HepG2 (cell line): Measurements from ENCODE around the gene EPO. TPM values are rescaled to one million over a fixed set of nuclear protein-coding genes. Genes with fewer than 3 reads are reported as not detected.

Experiments used
- ATAC-seq: fragments of 200-7000 bp; cut with Tn5 transposase; 3 replicates; pipeline ENCODE4 v1.9.1; 2020; ENCODE audit warnings: mild to moderate bottlenecking, moderate library complexity
- BruUV-seq: library from RNA; stranded (reverse); fragments of 400-500 nt; replicated peaks from 2 replicates; lab custom pipeline; 2021; lab: Mats Ljungman, UMichigan
- CTCF ChIA-PET: fragments of 300-600 bp; formaldehyde crosslinking; extraction: SDS; loops from one replicate; lab custom pipeline; 2021; ENCODE audit warnings: low total read pairs, inconsistent platforms, low intra/inter-chr PET ratio; lab: Yijun Ruan, JAX
- POLR2A ChIA-PET: fragments of 350-600 bp; sonication (Branson Sonifier 250); formaldehyde crosslinking; loops from one replicate; lab custom pipeline; 2020; ENCODE audit warnings: antibody characterized with exemption, inconsistent platforms; lab: Yijun Ruan, JAX
- DNase-seq: peaks from one replicate; pipeline ENCODE4 v3.0.0-alpha.2; 2015; ENCODE audit warnings: low spot score
- FAIRE-seq: peaks from 3 replicates; lab custom pipeline; 2011; peaks lifted over from hg19 to GRCh38; lab: Jason Lieb, UNC
- H2AFZ ChIP-seq: one replicate; pipeline ENCODE4 v1.6.1; 2011; ENCODE audit warnings: low read length, inconsistent platforms
- H3K27ac ChIP-seq: fragments of 300-600 bp; 3 replicates; pipeline ENCODE4 v1.8.0; 2011; ENCODE audit warnings: mixed run types, mild to moderate bottlenecking, mixed read lengths, low read length, inconsistent platforms; ENCODE audit not compliant: insufficient read depth; ENCODE audit errors: extremely low read length
- H3K27me3 ChIP-seq, 2 experiments: fragments of 200-600 bp in 1 of 2; 2 replicates in 1 of 2; 3 replicates in 1 of 2; pipeline versions ENCODE4 v1.6.0 to v1.8.0; 2011; ENCODE audit warnings: low read length in 2 of 2, mild to moderate bottlenecking in 2 of 2, moderate library complexity in 2 of 2, inconsistent platforms in 1 of 2; ENCODE audit not compliant: insufficient read depth in 2 of 2, control insufficient read depth in 1 of 2
- H3K36me3 ChIP-seq, 2 experiments: fragments of 200-600 bp in 1 of 2; replicated peaks in 1 of 2; 2 replicates in 1 of 2; 3 replicates in 1 of 2; pipeline versions ENCODE4 v1.5.1 to v1.8.0; 2011; ENCODE audit warnings: low read length in 2 of 2, inconsistent platforms in 1 of 2; ENCODE audit not compliant: insufficient read depth in 2 of 2, control insufficient read depth in 1 of 2
- H3K4me1 ChIP-seq: 2 replicates; pipeline ENCODE4 v1.5.1; 2012; ENCODE audit warnings: low read length, inconsistent platforms; ENCODE audit not compliant: insufficient read depth
- H3K4me2 ChIP-seq: 2 replicates; pipeline ENCODE4 v1.6.0; 2011; ENCODE audit warnings: low read depth, low read length, inconsistent platforms
- H3K4me3 ChIP-seq, 3 experiments: fragments of 200-600 bp in 1 of 3; sonication (generic), shearing (Covaris generic) in 1 of 3; replicated peaks in 1 of 3; 2 replicates each; pipeline ENCODE4 v1.5.1; 2011 to 2016; ENCODE audit warnings: low read length in 3 of 3, inconsistent platforms in 2 of 3, low read depth in 2 of 3, mild to moderate bottlenecking in 2 of 3, control low read depth in 1 of 3, mixed read lengths in 1 of 3; ENCODE audit not compliant: insufficient read depth in 1 of 3
- H3K79me2 ChIP-seq: one replicate; pipeline ENCODE4 v1.6.1; 2011; ENCODE audit warnings: low read length, inconsistent platforms; ENCODE audit not compliant: insufficient read depth
- H3K9ac ChIP-seq: 2 replicates; pipeline ENCODE4 v1.6.0; 2011; ENCODE audit warnings: mild to moderate bottlenecking, low read depth, low read length, inconsistent platforms; ENCODE audit not compliant: insufficient read depth
- H3K9me3 ChIP-seq: 2 replicates; pipeline ENCODE4 v1.5.1; 2012; ENCODE audit warnings: mild to moderate bottlenecking, low read length
- H4K20me1 ChIP-seq: 2 replicates; pipeline ENCODE4 v1.6.0; 2011; ENCODE audit warnings: inconsistent platforms, mild to moderate bottlenecking, low read length, moderate library complexity; ENCODE audit not compliant: insufficient read depth
- AHR ChIP-seq: IDR thresholded peaks from 2 replicates; pipeline ENCODE4 v1.6.1; 2018; ENCODE audit warnings: missing genetic modification reagents, missing compliant biosample characterization
- CENPT ChIP-seq: sonication (generic); formaldehyde crosslinking; IDR thresholded peaks from 2 replicates; pipeline ENCODE4 v1.8.0; 2022; ENCODE audit warnings: low read depth, mild to moderate bottlenecking, moderate library complexity, missing genetic modification reagents
- ELF1 ChIP-seq: sonication (generic); formaldehyde crosslinking; IDR thresholded peaks from 2 replicates; pipeline ENCODE4 v1.4.0; 2020; ENCODE audit warnings: missing genetic modification reagents
- MAFF ChIP-seq: IDR thresholded peaks from 2 replicates; pipeline ENCODE4 v1.6.1; 2011; ENCODE audit warnings: low read depth, low read length, improper control_type of control experiment
- MAFK ChIP-seq, 2 experiments: IDR thresholded peaks in 1 of 2; conservative IDR thresholded peaks in 1 of 2; 2 replicates each; pipeline ENCODE4 v1.6.1; 2011; ENCODE audit warnings: improper control_type of control experiment in 2 of 2, low read length in 2 of 2
- NCOR1 ChIP-seq: fragments of 200-600 bp; sonication (generic); IDR thresholded peaks from 2 replicates; pipeline ENCODE4 v1.7.0; 2017; ENCODE audit warnings: antibody characterized with exemption, low read length, borderline replicate concordance
- REL ChIP-seq: sonication (generic); formaldehyde crosslinking; conservative IDR thresholded peaks from 2 replicates; pipeline ENCODE4 v1.8.0; 2022; ENCODE audit warnings: mild to moderate bottlenecking, missing genetic modification reagents, moderate library complexity
- ZBTB21 ChIP-seq: sonication (generic); formaldehyde crosslinking; IDR thresholded peaks from 2 replicates; pipeline ENCODE4 v1.4.0; 2020; ENCODE audit warnings: missing genetic modification reagents
- ZFYVE20 ChIP-seq: sonication (generic); formaldehyde crosslinking; IDR thresholded peaks from 2 replicates; pipeline ENCODE4 v1.8.0; 2023; ENCODE audit warnings: low read depth, mild to moderate bottlenecking, moderate library complexity, missing genetic modification reagents, borderline replicate concordance
- WGBS: methylation state at CpG from one replicate; pipeline ENCODE4 v1.1.6; 2017; ENCODE audit warnings: low lambda C conversion rate; 5-methylcytosine and 5-hydroxymethylcytosine counted together
- in situ Hi-C: cut with HindIII; loops from 2 replicates; pipeline ENCODE4 v1.10.0; 2017; ENCODE audit warnings: low pct_unique_long_range_greater_than_20kb; ENCODE audit not compliant: extremely low pct_ligation_motif_present
- intact Hi-C: fragments of 100-400 bp; cut with micrococcal nuclease; formaldehyde crosslinking; loops from one replicate; pipeline ENCODE4 v1.10.0; 2022; ENCODE audit not compliant: unreplicated experiment
- polyA plus RNA-seq, 8 experiments: library from polyadenylated mRNA; depleted of rRNA in 3 of 8; stranded (reverse) in 7 of 8; unstranded in 1 of 8; fragments of >200 nt; fragmentation: Illumina TruSeq in 4 of 8; extraction: Trizol in 4 of 8; gene quantifications; 2 replicates each; pipeline versions ENCODE4 v1.2.1 to v1.2.3, GENCODE V29; 2011 to 2016; ENCODE audit warnings: low read depth in 4 of 8, missing spikeins in 1 of 8, mixed read lengths in 1 of 8; ENCODE audit not compliant: insufficient read depth in 1 of 8
- total RNA-seq, 5 experiments: library from RNA; depleted of rRNA; stranded (reverse); fragments of >200 nt; fragmentation: Illumina TruSeq; extraction: Trizol; gene quantifications; 2 replicates each; pipeline ENCODE4 v1.2.3, GENCODE V29; 2016; ENCODE audit warnings: low read depth in 1 of 5
- TF ChIP-seq, protein P1 (sequence below): sonication (generic); formaldehyde crosslinking; conservative IDR thresholded peaks from 2 replicates; pipeline ENCODE4 v1.4.0; 2020; ENCODE audit warnings: missing genetic modification reagents
- TF ChIP-seq, protein P2 (sequence below): IDR thresholded peaks from 2 replicates; pipeline ENCODE4 v1.6.1; 2016; ENCODE audit warnings: mild to moderate bottlenecking, missing biosample characterization, missing genetic modification reagents
- TF ChIP-seq, protein P3 (sequence below): sonication (generic); formaldehyde crosslinking; IDR thresholded peaks from 2 replicates; pipeline ENCODE4 v1.4.0; 2020; ENCODE audit warnings: missing genetic modification reagents, mild to moderate bottlenecking, borderline replicate concordance

Gene EPO
- total and polyA plus RNA-seq, 2 of the 13 experiments (the other 11 are each of a cell fraction or from before 2014, with no cell fraction given): 10.3 to 25.7 TPM

DNA sequence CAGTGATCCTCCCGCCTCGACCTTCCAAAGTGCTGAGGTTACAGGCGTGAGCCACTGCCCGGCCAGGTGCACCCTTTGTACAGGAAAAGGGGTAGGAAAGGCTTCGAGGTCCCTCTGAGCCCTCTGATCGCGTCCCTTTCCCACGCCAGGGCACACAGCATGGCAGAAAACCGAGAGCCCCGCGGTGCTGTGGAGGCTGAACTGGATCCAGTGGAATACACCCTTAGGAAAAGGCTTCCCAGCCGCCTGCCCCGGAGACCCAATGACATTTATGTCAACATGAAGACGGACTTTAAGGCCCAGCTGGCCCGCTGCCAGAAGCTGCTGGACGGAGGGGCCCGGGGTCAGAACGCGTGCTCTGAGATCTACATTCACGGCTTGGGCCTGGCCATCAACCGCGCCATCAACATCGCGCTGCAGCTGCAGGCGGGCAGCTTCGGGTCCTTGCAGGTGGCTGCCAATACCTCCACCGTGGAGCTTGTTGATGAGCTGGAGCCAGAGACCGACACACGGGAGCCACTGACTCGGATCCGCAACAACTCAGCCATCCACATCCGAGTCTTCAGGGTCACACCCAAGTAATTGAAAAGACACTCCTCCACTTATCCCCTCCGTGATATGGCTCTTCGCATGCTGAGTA is 13.5 kb upstream of the EPO start (continued):
- TF ChIP-seq AHR (CRISPR knock-in tag) (peak; percentile 25; the same call in 1 of the 2 replicates), ZFYVE20 (CRISPR knock-in tag) (no peak), NCOR1 (0 out of 2 replicates have a peak, but pooled peaks have one; percentile 14), CENPT (CRISPR knock-in tag) (no peak), REL (CRISPR knock-in tag) (no peak)
- TF ChIP-seq, protein P1, sequence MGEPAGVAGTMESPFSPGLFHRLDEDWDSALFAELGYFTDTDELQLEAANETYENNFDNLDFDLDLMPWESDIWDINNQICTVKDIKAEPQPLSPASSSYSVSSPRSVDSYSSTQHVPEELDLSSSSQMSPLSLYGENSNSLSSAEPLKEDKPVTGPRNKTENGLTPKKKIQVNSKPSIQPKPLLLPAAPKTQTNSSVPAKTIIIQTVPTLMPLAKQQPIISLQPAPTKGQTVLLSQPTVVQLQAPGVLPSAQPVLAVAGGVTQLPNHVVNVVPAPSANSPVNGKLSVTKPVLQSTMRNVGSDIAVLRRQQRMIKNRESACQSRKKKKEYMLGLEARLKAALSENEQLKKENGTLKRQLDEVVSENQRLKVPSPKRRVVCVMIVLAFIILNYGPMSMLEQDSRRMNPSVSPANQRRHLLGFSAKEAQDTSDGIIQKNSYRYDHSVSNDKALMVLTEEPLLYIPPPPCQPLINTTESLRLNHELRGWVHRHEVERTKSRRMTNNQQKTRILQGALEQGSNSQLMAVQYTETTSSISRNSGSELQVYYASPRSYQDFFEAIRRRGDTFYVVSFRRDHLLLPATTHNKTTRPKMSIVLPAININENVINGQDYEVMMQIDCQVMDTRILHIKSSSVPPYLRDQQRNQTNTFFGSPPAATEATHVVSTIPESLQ (CRISPR knock-in tag): no peak
- TF ChIP-seq, protein P2, sequence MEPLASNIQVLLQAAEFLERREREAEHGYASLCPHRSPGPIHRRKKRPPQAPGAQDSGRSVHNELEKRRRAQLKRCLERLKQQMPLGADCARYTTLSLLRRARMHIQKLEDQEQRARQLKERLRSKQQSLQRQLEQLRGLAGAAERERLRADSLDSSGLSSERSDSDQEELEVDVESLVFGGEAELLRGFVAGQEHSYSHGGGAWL (CRISPR knock-in tag): no peak

DNA sequence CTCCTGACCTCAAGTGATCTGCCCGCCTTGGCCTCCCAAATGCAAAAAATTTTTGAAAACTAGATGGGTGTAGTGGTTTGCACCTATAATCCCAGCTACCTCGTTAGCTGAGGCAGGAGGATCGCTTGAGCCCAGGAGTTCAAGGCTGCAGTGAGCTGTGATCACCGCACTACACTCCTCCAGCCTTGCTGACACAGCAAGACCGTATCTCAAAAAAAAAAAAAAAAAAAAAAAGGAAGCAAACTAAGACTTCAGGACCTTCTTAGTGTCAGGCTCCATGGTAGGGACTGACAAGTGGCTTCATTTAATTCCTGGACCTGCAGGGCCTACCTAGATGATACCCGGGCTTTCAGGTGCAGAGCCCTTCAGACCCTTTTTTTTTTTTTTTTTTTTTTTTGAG is 11.9 kb upstream of the EPO start:
- in situ Hi-C loops (loop anchor here (10.0 kb wide), 1 partner anchor 146 kb away; the partner anchor contains the start of gene SLC12A9), intact Hi-C loops (no loop called here)
- Histone ChIP-seq H3K27me3 (no peaks in the 10 kb centered on the region), H3K9me3 (no peaks in the 10 kb centered on the region), H3K4me3 (no peak overlapping the region), H3K36me3 (no peaks in the 10 kb centered on the region), H3K79me2 (peaks cover 18% of the 10 kb centered on the region), H3K27ac (no peak overlapping the region), H3K4me1 (peaks cover 30% of the 10 kb centered on the region), H3K4me2 (0 out of 2 replicates have a peak overlapping the region, but pooled peaks have one; percentile 83), H2AFZ (no peak overlapping the region), H4K20me1 (no peaks in the 10 kb centered on the region), H3K9ac (no peak overlapping the region)
- ChIA-PET CTCF (no interaction called here), POLR2A (interaction anchor here (0.6 to 4.6 kb wide), 3 partner anchors 9 to 167 kb away, joined by 4 to 59 read pairs (median 5); partner anchors contain the start of genes EPO and SRRT)
- TF ChIP-seq ZBTB21 (no peak), MAFK (conservative IDR thresholded peaks at IDR 0.05 in 1 of 2, IDR thresholded peaks at IDR 0.05 in 1 of 2; ENCODE audit: low read length in 2 of 2) (peak; percentile 32 to 51; a peak in 2 of 4 replicates), MAFF (peak; percentile 40), ELF1 (CRISPR knock-in tag) (no peak)
- TF ChIP-seq, protein P3, sequence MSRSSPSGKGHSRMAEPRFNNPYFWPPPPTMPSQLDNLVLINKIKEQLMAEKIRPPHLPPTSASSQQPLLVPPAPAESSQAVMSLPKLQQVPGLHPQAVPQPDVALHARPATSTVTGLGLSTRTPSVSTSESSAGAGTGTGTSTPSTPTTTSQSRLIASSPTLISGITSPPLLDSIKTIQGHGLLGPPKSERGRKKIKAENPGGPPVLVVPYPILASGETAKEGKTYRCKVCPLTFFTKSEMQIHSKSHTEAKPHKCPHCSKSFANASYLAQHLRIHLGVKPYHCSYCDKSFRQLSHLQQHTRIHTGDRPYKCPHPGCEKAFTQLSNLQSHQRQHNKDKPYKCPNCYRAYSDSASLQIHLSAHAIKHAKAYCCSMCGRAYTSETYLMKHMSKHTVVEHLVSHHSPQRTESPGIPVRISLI (CRISPR knock-in tag): 0 out of 2 replicates have a peak, but pooled peaks have one; percentile 21
- DNase-seq: no peak
- no TSS peak for BruUV-seq
- no peak for ATAC-seq
- no peak for FAIRE-seq
- 96% methylated on average over 6 of the region's 6 CpGs for WGBS
